CD14-positive monocyte (primary cell): ENCODE measurements around the gene DYSF. TPM values are rescaled to one million over a fixed set of nuclear protein-coding genes. Genes with fewer than 3 reads are reported as not detected.

Experiments
- DNase-seq, 3 donors: peaks; one replicate each; pipeline ENCODE4 v3.0.0-alpha.2; 2011 to 2022
- H2AFZ ChIP-seq: 2 replicates; pipeline ENCODE4 v1.6.0; 2012; ENCODE audit warnings: mild to moderate bottlenecking, low read depth, low read length, inconsistent platforms; ENCODE audit not compliant: insufficient read depth, poor library complexity, severe bottlenecking
- H3K27ac ChIP-seq, 2 donors: 1 replicate in 1 of 2; 2 replicates in 1 of 2; pipeline ENCODE4 v1.5.1; 2012 to 2013; ENCODE audit warnings: low read length in 2 of 2, control low read depth in 1 of 2, inconsistent platforms in 1 of 2, low read depth in 1 of 2, mild to moderate bottlenecking in 1 of 2
- H3K27me3 ChIP-seq, 2 donors: one replicate each; pipeline versions ENCODE4 v1.6.0 to v1.6.1; 2011 to 2013; ENCODE audit warnings: low read length in 2 of 2; ENCODE audit not compliant: control insufficient read depth in 2 of 2, insufficient read depth in 2 of 2
- H3K36me3 ChIP-seq, 2 donors: replicated peaks in 1 of 2; 1 replicate in 1 of 2; 2 replicates in 1 of 2; pipeline versions ENCODE4 v1.5.1 to v1.6.1; 2012 to 2013; ENCODE audit warnings: low read length in 2 of 2, control low read depth in 1 of 2, inconsistent platforms in 1 of 2, mild to moderate bottlenecking in 1 of 2; ENCODE audit not compliant: insufficient read depth in 2 of 2, control insufficient read depth in 1 of 2
- H3K4me1 ChIP-seq, 2 donors: 1 replicate in 1 of 2; 2 replicates in 1 of 2; pipeline versions ENCODE4 v1.5.1 to v1.6.1; 2012 to 2013; ENCODE audit warnings: low read length in 2 of 2, control low read depth in 1 of 2, inconsistent platforms in 1 of 2, mild to moderate bottlenecking in 1 of 2, moderate library complexity in 1 of 2; ENCODE audit not compliant: insufficient read depth in 2 of 2, control insufficient read depth in 1 of 2
- H3K4me2 ChIP-seq: replicated peaks from 2 replicates; pipeline ENCODE3; 2012; ENCODE audit warnings: low read length, moderate library complexity, mild to moderate bottlenecking; ENCODE audit not compliant: poor library complexity, severe bottlenecking; ENCODE audit errors: extremely low read depth
- H3K4me3 ChIP-seq, 3 experiments: fragments of 200-600 bp in 1 of 3; sonication (generic) in 1 of 3; replicated peaks in 1 of 3; 1 replicate in 2 of 3; 2 replicates in 1 of 3; pipeline ENCODE4 v1.5.1; 2011 to 2013; ENCODE audit warnings: low read length in 3 of 3, mild to moderate bottlenecking in 3 of 3, control low read depth in 2 of 3, low read depth in 2 of 3, inconsistent platforms in 1 of 3, moderate library complexity in 1 of 3
- H3K79me2 ChIP-seq: 2 replicates; pipeline ENCODE4 v1.6.0; 2012; ENCODE audit warnings: mild to moderate bottlenecking, control low read depth, inconsistent platforms, low read length, moderate library complexity; ENCODE audit not compliant: insufficient read depth
- H3K9ac ChIP-seq: 2 replicates; pipeline ENCODE4 v1.6.0; 2017; ENCODE audit warnings: low read length, mild to moderate bottlenecking; ENCODE audit not compliant: insufficient read depth, poor library complexity, severe bottlenecking
- H3K9me3 ChIP-seq, 2 donors: replicated peaks in 1 of 2; 1 replicate in 1 of 2; 2 replicates in 1 of 2; pipeline versions ENCODE4 v1.5.1 to v1.6.1; 2012 to 2013; ENCODE audit warnings: low read length in 2 of 2, control low read depth in 1 of 2; ENCODE audit not compliant: control insufficient read depth in 1 of 2, insufficient read depth in 1 of 2
- H4K20me1 ChIP-seq: 2 replicates; pipeline ENCODE4 v1.6.0; 2012; ENCODE audit warnings: mild to moderate bottlenecking, low read length, control low read depth, moderate library complexity; ENCODE audit not compliant: insufficient read depth
- H3K27ac Mint-ChIP-seq, 7 donors: one replicate each; pipeline ENCODE4 v1.8.0; 2020; ENCODE audit warnings: mild to moderate bottlenecking in 7 of 7, mixed read lengths in 7 of 7, moderate library complexity in 6 of 7, inconsistent platforms in 2 of 7
- H3K27me3 Mint-ChIP-seq, 3 donors: one replicate each; pipeline ENCODE4 v1.8.0; 2021 to 2022; ENCODE audit warnings: low read depth in 3 of 3, mild to moderate bottlenecking in 3 of 3, mixed read lengths in 3 of 3, moderate library complexity in 3 of 3, inconsistent platforms in 1 of 3
- H3K36me3 Mint-ChIP-seq, 2 donors: one replicate each; pipeline ENCODE4 v1.8.0; 2020; ENCODE audit warnings: mixed read lengths in 2 of 2, inconsistent platforms in 1 of 2, mild to moderate bottlenecking in 1 of 2
- H3K4me1 Mint-ChIP-seq: one replicate; pipeline ENCODE4 v1.8.0; 2020; ENCODE audit warnings: mild to moderate bottlenecking, mixed read lengths
- H3K4me3 Mint-ChIP-seq, 2 donors: one replicate each; pipeline ENCODE4 v1.8.0; 2020; ENCODE audit warnings: mild to moderate bottlenecking in 2 of 2, mixed read lengths in 2 of 2, moderate library complexity in 1 of 2
- H3K9me3 Mint-ChIP-seq, 7 donors: one replicate each; pipeline ENCODE4 v1.8.0; 2020 to 2022; ENCODE audit warnings: mixed read lengths in 7 of 7, mild to moderate bottlenecking in 6 of 7, moderate library complexity in 6 of 7, inconsistent platforms in 2 of 7
- WGBS: methylation state at CpG from one replicate; pipeline ENCODE4 v1.1.5; 2013; ENCODE audit warnings: missing lambda C conversion rate; ENCODE audit not compliant: insufficient coverage; 5-methylcytosine and 5-hydroxymethylcytosine counted together
- intact Hi-C, 2 donors: fragments of 100-400 bp; cut with micrococcal nuclease; formaldehyde crosslinking; loops; one replicate each; pipeline versions ENCODE4 v1.15.0 to v1.15.1; 2023
- polyA plus RNA-seq, 3 donors: library from polyadenylated mRNA; depleted of rRNA in 1 of 3; unstranded in 2 of 3; stranded (reverse) in 1 of 3; fragments of 300-500 nt in 2 of 3; fragments of >200 nt in 1 of 3; fragmentation: Illumina TruSeq in 2 of 3; gene quantifications; 1 replicate in 2 of 3; 2 replicates in 1 of 3; pipeline ENCODE4 v1.2.3, GENCODE V29; 2012 to 2021
- TF ChIP-seq, protein P1 (sequence below): fragments of 200-600 bp; IDR thresholded peaks from one replicate; pipeline ENCODE4 v1.8.0; 2022; ENCODE audit warnings: antibody characterized with exemption, mild to moderate bottlenecking

DYSF gene
- polyA plus RNA-seq, 3 donors: 16.1 to 72.5 (median 31.2) TPM

DNA sequence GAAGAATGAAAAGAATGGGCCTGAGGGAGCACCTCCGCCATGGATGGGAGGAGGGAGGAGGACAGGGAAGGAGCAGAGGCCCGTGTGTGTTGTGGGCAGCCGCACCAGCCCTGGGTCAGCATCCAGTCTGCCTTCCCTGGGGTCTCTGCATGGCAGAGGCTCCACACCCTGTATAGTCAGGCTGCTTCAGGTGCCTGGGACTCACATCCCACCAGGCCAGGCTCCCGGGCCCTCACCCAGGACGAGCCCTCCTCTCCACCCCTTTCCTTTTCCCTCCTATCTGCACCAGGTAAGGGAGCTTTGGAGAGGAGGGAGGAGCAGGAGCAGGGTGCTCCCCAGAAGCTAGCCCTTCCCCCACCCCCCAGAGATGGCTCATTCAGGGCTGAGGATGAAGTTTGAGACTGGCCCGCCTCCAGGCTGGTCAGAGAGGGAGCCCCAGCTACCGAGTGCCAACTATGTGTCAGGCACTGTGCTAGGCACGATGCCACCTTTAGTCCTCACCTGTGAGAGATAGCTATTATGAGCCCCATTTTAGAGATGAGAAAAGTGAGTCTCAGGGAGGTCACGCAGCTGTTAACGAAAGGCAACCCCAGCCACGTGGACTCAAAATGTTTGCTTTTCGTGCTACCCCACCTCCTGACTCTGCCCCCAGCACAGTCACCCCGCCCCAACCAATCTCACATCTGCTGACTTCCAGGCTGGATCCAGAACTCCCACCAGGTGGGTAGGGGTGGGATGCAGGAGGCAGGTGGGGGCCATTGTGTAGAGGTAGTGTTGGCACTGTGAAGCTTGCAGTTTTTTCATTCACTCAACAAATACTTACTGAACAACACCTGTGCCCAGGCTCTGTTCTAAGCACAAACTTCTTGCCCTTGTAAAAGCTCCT, 242.1 kb downstream of the DYSF start:
- no peak overlapping the region for H3K9ac ChIP-seq
- Mint-ChIP-seq H3K4me1 (peaks cover 2% of the 10 kb centered on the region), H3K27me3 (peaks cover 0 to 12% (median 8%) of the 10 kb centered on the region in 3 donors), H3K27ac (no peak overlapping the region), H3K9me3 (peaks cover 0 to 2% (median 0%) of the 10 kb centered on the region in 7 donors), H3K36me3 (no peaks in the 10 kb centered on the region), H3K4me3 (no peak overlapping the region)
- H3K36me3 ChIP-seq: no peaks in the 10 kb centered on the region
- no peaks in the 10 kb centered on the region for H3K4me1 ChIP-seq
- DNase-seq: no peak
- H3K9me3 ChIP-seq: no peaks in the 10 kb centered on the region
- TF ChIP-seq, protein P1, sequence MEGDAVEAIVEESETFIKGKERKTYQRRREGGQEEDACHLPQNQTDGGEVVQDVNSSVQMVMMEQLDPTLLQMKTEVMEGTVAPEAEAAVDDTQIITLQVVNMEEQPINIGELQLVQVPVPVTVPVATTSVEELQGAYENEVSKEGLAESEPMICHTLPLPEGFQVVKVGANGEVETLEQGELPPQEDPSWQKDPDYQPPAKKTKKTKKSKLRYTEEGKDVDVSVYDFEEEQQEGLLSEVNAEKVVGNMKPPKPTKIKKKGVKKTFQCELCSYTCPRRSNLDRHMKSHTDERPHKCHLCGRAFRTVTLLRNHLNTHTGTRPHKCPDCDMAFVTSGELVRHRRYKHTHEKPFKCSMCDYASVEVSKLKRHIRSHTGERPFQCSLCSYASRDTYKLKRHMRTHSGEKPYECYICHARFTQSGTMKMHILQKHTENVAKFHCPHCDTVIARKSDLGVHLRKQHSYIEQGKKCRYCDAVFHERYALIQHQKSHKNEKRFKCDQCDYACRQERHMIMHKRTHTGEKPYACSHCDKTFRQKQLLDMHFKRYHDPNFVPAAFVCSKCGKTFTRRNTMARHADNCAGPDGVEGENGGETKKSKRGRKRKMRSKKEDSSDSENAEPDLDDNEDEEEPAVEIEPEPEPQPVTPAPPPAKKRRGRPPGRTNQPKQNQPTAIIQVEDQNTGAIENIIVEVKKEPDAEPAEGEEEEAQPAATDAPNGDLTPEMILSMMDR: no peak
- no peak overlapping the region for H3K4me3 ChIP-seq
- WGBS: 88% methylated on average over 5 of the region's 13 CpGs
- H3K27ac ChIP-seq: no peak overlapping the region
- peaks cover 8% of the 10 kb centered on the region for H4K20me1 ChIP-seq
- no peak overlapping the region for H2AFZ ChIP-seq
- H3K79me2 ChIP-seq: no peaks in the 10 kb centered on the region
- H3K27me3 ChIP-seq: no peaks in the 10 kb centered on the region
- intact Hi-C loops: no loop called here
- no peak overlapping the region for H3K4me2 ChIP-seq

DNA sequence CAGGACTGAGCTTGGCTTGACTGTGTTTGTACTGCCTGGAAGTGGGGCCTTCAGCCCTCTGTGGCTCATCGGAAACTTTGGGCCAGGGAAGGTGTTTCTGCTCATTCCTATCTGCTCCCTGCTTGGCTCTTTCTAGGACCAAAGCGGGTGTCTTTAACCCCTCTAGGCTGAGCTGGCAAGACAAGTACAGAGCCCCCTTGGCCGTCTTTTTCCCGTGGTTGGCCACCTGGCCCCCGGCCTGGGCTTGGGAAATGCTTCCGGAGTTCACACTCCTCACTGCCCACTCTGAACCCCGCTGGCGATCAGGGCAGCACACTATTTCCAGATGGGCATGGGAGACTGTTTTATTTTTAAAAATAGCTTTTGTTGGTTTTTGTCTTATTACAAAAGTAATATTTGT, 243.0 kb downstream of the DYSF start:
- no peaks in the 10 kb centered on the region for H3K27me3 ChIP-seq
- H3K36me3 ChIP-seq: no peaks in the 10 kb centered on the region
- no peaks in the 10 kb centered on the region for H3K4me1 ChIP-seq
- H3K27me3 Mint-ChIP-seq: peaks cover 0 to 10% (median 6%) of the 10 kb centered on the region in 3 donors
- no peak overlapping the region for H3K27ac ChIP-seq
- no peak overlapping the region for H3K4me2 ChIP-seq
- intact Hi-C loops: no loop called here
- TF ChIP-seq, protein P1: no peak
- H2AFZ ChIP-seq: no peak overlapping the region
- H3K9ac ChIP-seq: no peak overlapping the region
- no peak overlapping the region for H3K4me3 ChIP-seq
- H4K20me1 ChIP-seq: no peaks in the 10 kb centered on the region
- no peaks in the 10 kb centered on the region for H3K36me3 Mint-ChIP-seq
- no peaks in the 10 kb centered on the region for H3K79me2 ChIP-seq
- H3K9me3 Mint-ChIP-seq: peaks cover 0 to 2% (median 0%) of the 10 kb centered on the region in 7 donors
- H3K27ac Mint-ChIP-seq: no peak overlapping the region
- H3K4me3 Mint-ChIP-seq: no peak overlapping the region
- DNase-seq: no peak
- 64% methylated on average over 4 of the region's 8 CpGs for WGBS
- H3K9me3 ChIP-seq: no peaks in the 10 kb centered on the region
- H3K4me1 Mint-ChIP-seq: peaks cover 2% of the 10 kb centered on the region
